NCI-H69 (cell line): ENCODE data around the gene ZNF586.
"Not testable (repeated sequence)": the region's sequence is repeated elsewhere in the genome, so short reads cannot be mapped to it uniquely, and the experiment has no call there.

ENCODE experiments used
- DNase-seq: peaks from one replicate; lab custom pipeline; 2025; lab: John Stamatoyannopoulos, UW

Gene ZNF586

DNA sequence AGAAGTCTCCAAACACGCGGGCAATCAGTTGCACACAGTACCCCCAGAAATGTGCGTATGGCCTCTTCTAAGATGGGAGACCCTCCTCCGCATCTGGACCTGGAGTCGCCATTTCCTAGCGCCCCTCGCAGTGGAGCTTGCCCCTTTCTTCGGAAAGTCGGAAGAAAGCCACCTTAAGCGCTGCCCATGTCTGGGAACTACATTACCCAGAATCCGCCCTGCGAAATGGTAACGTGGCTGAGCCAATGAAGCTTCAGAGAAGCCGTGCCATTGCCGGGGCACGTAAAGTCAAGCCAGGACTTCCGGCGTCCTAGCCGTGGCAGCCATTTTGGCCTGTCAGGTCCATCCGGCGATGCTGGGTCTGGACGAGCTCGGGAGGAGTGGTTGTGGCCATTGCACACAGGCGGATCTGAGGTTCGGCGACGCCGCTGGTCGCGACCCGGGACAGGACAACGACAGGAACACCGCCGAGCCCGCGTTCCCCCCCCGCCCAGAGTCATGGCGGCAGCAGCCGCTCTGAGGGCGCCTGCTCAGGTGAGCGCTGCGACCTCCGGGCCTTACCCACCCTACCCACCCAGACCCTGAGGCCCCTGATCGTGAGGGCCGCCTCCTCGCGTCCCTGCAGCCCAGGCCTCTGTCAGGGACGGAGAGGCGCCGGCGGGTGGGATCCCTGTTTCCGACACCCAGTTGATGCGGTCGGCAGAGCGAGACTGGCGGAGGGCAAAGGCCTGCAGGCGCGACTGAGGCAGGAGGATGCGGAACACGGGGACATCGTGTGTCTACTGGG, at the start of gene ZNF586:
Gene ZNF586, plus strand, starts transcription at position 332 of the 787 bp plus-strand sequence. Its CDS starts 167 bp downstream, at position 499.
- DNase-seq, result no peak

DNA sequence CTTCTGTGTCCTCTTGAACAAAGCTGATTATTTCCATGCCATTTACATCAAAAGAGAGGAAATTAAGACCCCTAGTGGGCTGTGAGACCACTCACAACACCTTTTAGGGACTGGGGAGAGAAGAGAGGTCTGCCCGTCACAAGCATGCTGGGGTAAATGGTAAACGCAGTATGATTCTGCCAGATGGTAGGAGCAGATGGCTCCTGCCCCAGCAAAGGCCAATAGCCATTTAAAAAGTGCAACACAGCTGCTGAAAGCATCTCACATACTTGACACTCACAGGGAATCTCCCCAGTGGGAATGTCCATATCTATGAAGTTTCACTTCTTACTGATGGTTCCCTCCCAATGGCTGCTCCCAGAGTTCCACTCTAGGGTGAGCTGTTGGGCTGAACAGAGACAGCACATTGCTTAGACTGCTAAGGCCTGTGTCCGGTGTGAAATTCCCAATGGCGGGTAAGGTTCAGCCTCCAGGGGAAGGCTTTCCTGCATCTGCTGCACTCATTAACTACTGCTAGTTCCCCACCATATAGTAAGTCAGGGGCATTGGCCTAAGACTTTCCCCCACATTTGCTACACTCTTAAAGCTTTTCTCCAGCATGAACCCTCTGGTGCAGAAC, 49.5 kb upstream of the ZNF586 start:
- DNase-seq, result peak; percentile 86

DNA sequence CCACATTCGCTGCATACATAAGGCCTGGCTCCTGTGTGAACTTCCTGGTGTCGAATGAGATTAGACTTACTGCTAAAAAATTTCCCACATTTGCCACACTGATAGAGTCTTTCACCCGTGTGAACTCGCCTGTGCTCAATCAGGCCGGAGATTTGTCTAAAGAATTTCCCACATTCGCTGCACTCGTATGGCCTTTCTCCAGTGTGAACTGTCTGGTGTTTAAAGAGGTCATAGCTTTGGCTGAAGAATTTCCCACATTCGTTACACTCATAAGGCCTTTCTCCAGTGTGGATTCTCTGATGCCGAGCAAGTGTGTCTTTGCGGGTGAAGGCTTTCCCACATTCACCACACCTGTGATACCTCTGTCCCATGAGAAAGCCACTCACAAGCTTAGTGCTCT, 48.6 kb upstream of the ZNF586 start:
- no peak for DNase-seq

DNA sequence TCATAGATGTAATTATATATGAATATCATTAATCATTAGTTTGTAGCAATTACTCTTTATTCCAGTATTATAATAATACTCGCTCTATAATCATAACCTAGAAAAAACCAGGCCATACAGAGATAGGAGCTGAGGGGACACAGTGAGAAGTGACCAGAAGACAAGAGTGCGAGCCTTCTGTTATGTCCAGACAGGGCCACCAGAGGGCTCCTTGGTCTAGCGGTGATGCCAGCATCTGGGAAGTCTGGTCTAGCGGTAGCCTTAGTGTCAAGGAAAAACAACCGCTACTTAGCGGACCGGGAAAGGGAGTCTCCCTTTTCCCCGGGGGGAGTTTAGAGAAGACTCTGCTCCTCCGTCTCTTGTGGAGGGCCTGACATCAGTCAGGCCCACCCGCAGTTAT, 31.2 kb upstream of the ZNF586 start:
- peak; percentile 12 for DNase-seq

DNA sequence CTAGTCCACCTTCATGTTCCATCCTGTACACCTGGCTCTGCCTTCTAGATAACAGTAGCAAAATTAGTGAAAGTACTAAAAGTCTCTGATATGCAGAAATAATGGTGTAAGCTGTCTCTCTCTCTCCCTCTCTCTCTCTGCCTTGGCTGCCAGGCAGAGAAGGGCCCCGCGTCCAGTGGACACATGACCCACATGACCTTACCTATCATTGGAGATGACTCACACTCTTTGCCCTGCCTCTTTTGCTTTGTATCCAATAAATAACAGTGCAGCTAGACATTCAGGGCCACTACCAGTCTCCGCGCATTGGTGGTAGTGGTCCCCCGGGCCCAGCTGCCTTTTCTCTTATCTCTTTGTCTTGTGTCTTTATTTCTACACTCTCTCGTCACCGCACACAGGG, 30.7 kb upstream of the ZNF586 start:
- DNase-seq, result not testable (repeated sequence)

DNA sequence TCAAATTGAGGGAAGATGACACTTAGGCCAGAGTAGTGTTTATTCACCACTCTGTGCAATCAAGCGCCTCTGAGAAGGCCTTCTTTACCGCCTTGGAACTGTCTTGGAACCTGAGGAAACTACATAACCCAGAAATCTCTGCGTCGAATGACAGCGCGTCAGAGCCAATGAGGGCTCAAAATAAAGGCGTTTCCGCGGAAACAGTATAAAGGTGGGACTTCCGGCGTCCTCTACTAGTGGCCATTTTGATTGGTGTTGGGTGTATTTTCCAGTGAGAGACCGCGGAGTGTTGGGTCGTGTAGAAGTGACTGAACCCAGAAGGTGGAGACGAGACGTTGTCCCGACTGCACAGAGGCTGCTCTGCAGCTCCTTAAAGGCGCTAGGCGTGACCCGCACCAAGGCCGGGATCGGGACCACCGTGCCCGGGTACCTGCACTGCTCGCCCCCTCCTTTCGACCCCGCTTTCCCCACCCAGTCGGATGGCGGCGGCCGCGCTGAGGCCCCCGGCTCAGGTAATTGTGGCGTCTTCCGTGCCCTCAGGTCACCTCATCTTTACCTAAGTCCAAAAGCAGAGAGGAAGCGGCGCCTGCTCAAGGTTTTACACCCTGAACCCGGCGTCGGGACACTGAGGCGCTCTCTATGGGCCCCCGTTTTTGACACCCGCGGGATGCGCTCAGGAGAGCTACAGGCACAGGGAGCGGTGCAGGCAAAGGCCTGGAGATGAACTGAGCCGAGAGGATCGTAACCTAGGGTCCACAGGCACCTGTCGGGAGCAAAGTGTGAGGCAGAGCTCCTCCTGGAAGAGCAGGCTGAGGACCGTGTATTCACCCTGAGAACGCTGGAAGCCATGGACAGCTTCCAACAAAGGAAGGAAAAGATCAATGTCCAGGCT, 22.6 kb upstream of the ZNF586 start, which contains the start of gene ZNF776:
Gene ZNF776, plus strand, starts transcription at position 236 of the 892 bp plus-strand sequence. Its CDS starts 244 bp downstream, at position 480.
- DNase-seq, result peak; percentile 95

DNA sequence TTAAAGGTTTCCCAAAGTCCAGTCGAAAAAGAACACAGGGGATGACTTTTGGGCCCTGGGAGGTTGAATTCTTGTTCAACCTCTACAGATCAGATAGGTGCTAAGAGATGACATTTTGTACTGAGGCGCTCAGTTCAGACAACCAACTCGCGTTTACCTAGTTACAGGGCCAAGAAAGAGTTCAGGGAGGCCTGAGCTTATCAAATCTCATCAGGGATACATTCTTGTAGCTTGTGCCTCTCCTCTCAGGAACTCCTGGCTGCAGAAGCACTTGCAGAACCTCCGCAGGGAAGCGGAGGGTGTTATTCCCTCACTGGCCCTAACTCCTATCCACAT, 22.0 kb upstream of the ZNF586 start:
- DNase-seq, result no peak

DNA sequence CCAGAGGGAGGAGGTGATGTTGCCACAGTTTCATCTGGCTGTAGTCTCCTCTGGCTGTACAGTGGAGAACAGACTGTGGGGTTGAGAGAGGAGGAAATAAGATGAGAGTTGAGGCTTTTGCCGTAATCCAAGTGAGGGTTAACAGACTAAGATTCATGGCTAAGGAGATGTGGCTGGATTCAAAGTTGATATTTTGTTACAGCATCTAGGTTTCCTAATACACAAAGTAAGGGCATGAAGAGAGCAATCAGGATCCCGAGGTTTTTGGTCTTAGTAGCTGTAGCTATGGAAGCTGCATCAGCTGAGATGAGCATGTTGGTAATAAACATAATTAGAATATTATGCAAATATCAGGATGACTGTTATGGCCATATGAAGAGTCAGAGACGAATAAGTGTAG, 21.4 kb upstream of the ZNF586 start:
- DNase-seq, result no peak

DNA sequence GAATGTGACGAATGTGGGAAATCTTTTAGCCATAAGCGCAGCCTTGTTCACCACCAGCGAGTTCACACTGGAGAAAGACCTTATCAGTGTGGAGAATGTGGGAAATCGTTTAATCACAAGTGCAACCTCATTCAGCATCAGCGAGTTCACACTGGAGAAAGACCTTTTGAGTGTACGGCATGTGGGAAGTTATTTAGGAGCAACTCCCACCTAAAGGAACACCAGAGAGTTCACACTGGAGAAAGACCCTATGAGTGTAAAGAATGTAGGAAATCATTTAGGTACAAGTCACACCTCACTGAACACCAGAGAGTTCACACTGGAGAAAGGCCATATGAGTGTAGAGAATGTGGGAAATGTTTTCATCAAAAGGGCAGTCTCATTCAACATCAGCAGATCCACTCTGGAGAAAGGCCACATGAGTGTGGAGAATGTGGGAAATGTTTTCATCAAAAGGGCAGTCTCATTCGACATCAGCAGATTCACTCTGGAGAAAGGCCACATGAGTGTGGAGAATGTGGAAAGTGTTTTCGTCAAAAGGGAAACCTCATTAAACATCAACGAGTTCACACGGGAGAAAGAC, 15.3 kb upstream of the ZNF586 start:
- no peak for DNase-seq

DNA sequence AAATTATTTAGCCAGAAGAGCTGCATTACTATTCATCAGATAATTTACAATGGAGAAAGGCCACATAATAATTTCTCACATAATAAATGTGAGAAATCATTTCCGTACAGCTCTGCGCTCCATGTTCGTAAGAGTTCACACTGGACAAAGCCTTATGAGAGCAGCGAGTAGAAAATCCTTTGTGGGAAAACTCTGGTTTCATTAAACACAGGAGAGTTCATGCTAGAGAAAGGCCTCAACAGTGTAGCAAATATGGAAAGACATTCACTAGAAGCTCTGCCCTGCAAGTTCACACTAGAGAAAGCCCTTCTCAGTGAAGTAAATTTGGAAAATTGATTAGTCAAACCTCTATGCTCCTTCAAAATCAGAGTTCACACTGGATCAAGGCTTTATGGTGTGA, 14.4 kb upstream of the ZNF586 start:
- no peak for DNase-seq

DNA sequence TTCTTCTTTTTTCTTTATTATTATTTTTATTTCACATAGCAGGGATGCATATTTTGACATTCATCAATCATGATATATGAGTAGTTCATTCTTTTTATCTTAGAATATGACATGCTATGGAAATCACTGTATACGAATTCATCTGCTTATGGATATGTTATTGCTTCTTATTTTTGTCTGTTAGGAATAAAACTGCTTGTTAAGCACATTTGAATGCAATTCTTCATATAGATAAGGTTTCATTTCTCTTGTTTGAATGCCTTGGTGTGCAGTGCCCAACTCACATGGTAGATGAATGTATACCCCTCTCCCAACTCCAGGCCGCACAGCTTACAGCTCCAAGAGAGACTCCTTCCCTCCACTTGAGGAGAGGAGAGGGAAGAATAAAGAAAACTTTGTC, 11.5 kb upstream of the ZNF586 start:
- DNase-seq, result no peak

DNA sequence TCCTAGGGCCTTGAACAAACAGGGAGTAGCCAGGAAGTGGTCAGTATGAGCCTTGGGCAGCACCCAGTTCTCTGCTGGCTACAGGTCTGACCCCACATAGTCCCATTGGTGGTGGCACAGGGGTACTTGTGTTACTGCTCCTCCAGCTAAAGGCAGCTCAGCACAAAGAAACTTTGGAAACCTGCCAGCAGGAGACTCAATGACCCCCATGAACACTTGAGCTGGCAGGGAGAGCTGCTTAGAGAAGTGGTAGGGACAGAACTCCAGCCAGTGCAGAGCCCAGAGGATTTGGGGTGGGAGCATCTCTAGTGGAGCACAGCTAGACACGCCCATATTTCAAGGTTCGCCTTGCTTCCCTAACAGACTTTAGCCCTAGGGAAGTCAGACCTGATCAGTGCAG, 10.4 kb upstream of the ZNF586 start:
- DNase-seq, result peak; percentile 7

DNA sequence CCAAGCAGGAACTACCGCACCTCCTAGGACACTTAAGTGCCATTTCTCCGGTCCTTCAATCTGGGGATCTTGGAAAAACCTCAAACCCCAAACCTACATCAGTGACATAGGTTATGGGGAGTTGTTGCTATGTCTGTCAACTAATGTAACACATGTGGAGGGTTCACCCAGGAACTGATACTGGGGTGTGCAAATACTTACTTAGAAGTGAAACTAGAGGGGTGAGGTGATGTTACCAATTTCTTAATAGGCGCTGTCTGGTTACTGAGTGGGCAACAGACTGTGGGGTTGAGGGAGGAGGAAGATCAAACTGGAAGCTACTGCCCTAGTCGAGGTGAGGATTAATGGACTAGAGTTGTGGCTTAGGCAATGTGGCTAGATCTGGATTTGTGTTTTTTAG, 1.9 kb downstream of the ZNF586 start:
- DNase-seq, result no peak

DNA sequence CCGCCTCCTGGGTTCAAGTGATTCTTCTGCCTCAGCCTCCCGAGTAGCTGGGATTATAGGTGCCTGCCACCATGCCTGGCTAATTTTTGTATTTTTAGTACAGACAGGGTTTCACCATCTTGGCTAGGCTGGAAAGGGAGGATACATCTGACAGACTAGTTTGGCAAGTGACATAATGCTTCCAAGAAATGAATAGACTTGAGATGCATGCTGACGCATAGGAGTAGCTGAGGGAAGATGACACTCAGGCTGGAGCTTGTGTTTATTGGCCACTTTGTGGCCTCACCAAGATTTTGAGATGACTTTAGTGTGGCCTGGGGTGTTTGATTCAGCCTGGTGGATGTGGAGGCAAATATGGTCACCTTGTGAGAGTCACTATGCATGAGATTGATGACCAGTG, 4.0 kb downstream of the ZNF586 start:
- no peak for DNase-seq

DNA sequence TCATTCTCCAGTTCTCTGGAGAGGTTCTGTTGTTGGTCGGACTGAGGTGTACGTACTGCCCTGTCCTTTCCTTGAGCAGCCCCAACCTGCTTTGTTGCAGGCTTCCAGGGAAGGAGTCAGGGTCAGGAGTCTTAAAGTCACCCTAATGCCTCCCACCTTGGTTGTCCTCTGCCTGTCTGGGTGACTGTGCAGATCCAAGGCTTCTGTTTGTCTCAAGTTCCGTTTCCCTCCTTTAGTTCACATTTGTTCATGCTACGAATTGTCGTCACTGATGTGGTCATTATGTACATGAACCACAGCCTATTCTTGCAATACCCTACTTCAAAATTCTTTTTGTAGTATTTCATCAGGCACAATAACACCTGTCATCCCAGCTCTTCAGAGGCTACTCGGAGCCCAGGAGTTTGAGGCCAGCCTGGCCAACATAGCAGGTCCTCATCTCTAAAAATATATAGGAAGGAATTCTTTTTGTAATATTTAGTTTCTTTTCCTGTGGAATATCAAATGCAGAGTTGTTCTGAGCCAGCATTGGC, 7.4 kb downstream of the ZNF586 start:
- no peak for DNase-seq

DNA sequence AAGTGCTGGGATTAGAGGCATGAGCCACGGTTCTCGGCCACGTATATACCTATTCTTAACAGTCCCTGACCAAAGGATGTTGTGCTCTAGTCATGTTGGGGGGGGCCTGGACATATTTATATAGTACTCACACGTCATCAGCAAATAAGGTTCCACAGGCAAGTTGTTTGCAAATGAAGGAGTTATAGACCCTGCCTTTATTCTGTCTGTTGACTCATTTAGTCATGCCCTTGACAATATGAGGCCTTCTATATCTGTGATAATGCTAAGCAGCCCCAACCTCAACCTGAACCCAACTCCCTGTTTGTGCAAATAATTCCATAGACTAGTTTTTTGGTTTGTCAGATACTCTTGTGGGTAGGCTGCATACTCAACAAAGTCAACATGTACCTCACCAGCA, 8.9 kb downstream of the ZNF586 start:
- no peak for DNase-seq

DNA sequence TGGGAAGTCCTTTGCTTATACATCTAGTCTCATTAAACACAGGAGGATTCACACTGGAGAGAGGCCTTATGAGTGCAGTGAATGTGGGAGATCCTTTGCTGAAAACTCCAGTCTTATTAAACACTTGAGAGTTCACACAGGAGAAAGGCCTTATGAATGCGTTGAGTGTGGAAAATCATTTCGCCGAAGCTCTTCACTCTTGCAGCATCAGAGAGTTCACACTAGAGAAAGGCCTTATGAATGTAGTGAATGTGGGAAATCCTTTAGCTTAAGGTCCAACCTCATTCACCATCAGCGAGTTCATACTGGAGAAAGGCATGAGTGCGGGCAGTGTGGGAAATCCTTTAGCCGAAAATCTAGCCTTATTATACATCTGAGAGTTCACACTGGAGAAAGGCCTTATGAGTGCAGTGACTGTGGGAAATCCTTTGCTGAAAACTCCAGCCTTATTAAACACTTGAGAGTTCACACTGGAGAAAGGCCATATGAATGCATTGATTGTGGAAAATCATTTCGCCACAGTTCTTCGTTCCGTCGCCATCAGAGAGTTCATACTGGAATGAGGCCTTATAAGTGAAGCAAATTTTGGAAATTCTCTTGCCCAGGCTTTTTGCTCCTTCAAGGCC, 9.9 kb downstream of the ZNF586 start:
- no peak for DNase-seq

DNA sequence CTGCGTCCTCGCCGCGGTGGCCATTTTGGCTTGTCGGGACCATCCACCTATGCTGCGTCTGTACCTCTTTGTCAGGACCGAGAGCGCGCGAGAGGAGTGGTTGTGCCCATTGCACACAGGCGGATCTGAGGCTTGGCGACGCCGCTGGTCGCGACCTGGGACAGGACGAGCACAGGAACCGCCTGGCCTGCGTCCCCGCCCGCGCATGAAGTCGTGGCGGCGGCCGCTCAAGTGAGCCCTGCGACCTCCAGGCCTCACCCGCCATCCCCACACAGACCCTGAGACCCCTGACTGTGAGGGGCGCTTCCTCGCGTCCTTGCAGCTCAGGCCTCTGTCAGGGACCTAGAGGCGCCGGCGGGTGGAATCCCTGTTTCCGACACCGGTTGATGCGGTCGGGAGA, 16.8 kb downstream of the ZNF586 start:
- no peak for DNase-seq

DNA sequence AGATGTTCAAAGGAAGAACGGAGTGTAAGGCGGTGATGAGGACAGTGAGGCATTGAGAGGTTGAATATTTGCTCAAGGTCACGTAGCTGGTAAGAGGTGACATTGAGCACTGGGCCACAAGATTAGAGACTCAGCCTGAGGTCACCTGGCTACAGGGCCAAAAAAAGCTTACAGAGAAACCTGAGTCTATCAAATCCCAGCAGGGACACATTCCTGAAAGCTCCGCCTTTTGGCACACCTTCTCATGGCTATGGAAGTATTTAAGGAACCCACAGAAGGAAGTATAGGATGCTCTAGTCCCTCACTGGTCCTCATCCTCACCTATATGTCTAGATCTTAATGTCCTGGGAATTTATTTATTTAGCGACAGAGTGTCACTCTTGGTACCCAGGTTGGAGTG, 17.4 kb downstream of the ZNF586 start:
- DNase-seq, result no peak

DNA sequence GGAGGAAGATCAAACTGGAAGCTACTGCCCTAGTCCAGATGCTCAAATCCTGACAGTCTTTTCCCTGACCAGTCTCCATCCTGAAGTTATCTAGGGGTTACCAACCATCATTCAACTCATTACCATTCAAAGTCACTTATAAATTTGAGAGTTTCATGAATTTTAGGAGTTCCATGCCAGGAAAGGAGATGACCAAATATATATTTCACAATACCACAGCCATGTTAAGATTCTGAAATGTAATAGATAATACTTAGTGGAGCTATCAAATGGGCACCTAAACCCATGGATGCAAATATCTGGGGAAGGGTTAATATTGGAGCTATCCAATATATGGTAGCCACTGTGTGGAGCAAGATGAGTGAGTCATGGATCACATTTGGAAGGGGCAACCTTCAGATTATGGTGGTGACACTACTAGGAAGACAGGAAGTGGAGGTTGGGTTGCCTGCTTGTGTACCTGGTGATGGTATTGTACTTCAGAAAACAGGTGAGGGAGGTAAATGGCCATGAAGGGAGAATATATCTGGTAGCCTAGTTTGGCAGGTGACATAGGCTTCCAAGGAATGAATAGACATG, 18.7 kb downstream of the ZNF586 start:
- no peak for DNase-seq

DNA sequence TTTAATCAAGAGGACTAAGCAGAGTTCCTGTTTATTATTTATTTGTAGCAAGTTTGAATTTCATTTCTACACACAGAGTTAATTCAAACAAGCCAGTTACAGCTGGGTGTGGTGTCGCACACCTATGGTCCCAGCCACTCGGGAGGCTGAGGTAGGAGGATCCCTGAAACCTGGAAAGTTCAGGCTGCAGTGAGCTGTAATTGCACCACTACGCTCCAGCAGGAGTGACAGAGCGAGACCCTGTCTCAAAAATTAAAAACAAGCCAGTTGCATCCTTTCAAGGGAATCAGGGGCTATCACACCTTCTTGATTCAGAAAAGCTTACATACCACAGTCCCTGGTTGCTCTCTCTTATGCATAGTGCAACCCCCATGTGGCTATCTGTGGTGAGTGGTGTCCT, 19.8 kb downstream of the ZNF586 start:
- no peak for DNase-seq
